Islet of Langerhans (tissue), 1 donor: Measurements from ENCODE around the gene TMEM41A.

Experiments used
- FAIRE-seq: peaks from one replicate; lab custom pipeline; 2011; peaks lifted over from hg19 to GRCh38; lab: Jason Lieb, UNC

TMEM41A gene

DNA sequence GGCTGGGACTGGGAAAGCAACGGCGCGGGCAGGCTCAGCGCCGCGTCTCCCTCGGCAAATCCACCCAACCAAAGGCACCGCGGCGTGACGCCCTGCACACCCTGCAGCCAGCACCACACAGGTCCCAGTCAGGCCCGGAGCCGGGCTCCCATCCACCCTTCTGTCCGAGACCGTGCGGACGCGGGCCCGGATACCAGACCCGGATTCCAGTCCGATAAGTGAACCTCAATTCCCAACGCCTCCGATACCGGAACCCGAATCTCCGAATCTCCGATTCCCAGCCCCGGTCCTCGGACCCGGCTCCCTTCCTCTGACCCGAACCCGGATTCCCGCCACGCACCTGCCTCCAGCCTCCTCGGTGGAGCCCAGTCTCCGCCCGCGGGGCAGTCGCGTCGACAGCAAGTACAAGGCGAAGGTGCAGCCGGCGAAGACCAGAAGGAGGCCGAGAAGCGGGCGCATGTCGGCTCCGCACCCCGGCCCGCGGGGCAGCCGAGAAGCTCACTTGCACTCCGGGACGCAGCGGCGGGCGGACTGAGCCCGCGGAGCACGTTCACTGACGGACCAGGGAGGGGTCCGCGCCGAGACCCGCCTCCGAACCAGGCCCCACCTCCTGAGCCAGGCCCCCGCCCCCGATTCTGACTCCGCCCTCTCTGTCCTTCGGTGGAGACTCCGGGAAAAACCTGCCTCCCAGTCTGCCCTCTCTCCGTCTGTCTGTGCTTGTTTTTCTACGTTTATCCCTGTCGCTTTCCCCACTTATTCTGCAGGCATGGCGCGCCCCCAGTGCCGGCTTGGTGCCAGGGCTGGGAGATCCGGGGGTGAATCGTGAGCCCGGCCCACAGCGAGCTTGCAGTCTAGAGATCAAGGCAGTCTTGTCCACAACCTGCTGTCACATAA, at the start of gene TMEM41A:
Gene TMEM41A (minus strand): TSS at position 533 of the 894 bp plus-strand sequence. CDS start 74 bp downstream, at position 459.
- FAIRE-seq = no peak

DNA sequence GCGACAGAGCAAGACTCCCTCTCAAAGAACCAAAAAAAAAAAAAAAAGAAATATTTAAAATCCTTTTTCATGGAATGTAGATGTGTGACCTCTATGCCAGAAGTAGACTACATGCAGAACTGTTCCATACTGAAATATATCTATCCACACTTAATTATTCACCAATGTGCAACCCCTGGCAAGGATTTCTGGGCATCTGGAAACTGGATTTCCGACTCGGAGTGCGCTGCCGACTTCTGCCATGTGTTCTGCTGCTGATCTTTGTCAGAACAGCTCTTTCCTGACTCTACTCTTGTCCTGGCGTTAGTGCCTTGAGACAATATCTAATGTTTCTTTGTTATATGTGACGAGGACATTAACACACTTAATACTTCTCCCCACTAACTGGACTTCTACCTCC, 41.9 kb upstream of the TMEM41A start:
- no peak for FAIRE-seq

DNA sequence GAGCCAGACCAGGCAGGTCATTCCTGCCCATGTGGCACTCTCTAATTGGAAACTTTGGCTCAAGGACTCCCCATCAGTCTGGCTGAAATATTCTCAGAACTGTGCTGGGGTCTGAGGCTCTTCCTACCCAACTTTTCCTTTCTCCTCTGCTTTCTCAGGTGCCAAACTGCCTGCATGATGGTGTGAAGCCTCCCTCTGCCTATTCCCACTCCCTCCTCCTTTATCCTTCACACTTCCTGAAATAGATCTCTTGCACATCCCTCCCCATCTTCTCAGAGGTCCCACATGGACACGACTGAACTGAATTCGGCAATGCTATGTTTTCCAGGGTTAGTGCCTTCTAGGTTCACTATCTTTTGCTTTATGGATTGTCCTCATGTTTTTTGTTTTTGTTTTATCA, 41.1 kb upstream of the TMEM41A start:
- FAIRE-seq = no peak

DNA sequence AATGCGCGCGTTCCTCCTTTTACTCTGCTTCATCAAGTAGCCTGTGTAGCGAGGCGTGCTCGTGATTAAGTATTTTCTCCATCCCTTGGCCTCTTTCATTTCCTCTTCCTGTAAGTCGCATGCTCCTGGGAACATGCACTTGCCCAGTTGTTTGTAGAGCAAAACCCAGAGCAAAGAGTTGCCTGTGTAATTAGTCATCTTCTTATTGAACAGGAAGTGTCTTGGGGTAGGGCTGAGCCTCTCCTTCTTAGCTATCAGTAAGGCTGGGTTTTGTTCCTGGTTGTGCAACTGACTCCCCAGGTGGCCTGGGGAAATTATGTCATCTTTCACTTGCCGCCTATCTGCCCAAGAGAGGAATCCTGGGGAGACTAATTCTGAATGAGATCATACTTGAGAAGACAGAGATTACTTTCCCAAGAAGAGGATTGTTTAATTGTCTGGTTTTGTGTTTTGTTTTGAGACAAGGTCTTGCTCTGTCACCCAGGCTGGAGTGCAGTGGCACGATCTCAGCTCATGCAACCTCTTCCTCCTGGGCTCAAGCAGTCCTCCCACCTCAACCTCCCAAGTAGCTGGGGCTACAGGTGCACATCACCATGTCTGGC, 38.6 kb upstream of the TMEM41A start:
- FAIRE-seq = peak; percentile 89

DNA sequence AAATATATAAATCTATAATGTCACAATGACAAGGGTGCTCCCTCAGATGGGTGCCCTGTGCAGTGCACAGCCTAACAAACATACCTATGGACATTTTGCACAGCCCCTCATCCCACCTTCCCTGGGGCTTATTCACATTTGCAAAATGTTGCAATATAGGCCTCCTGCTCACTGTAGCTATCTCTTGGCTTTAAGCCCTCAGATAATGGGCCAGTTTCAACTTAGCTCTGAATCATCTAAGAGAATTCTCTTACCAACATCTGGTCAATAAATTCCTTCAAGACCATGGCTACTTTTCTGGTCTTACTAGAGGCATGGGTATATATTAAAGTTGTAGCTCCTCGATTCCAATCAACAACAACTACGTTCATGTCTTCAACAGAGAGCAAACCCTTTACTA, 35.7 kb upstream of the TMEM41A start:
- FAIRE-seq = no peak

DNA sequence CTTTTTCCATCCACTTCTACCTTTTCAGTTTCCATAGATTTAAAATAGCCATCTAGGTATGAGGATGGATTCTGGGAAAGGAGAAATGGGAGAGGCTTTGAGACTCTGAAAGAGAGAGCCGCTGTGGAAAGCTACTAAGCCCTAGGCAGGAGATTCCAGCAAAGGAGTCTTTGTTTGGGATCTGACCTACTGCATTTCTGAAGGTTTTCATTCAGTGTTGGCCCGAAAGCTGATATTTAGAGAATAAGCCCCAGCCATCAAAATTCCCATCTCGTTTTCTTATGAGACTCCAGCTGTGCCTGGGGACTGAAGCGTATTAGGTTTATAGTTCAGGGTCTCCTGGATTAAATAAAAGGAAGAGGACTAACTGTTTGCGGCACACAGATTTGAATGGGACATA, 34.1 kb upstream of the TMEM41A start:
- FAIRE-seq = no peak

DNA sequence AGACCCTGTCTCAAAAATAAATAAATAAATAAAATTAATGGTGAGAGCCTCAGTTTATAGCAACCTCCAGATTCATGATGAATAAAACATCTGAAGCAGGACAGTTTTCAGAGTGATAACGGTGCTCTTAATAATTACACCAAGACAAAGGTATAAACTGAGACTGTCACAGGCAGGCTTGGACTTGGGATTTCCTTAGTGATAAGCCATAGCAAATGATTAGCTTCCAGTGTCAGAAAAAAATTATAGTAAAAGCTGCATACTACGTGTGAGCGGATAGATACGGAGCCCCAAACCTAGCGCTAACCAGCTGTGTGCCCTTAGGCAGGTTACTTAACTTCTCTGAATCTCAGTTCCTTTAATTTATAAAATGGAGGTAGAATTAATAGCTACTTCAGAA, 32.0 kb upstream of the TMEM41A start:
- no peak for FAIRE-seq

DNA sequence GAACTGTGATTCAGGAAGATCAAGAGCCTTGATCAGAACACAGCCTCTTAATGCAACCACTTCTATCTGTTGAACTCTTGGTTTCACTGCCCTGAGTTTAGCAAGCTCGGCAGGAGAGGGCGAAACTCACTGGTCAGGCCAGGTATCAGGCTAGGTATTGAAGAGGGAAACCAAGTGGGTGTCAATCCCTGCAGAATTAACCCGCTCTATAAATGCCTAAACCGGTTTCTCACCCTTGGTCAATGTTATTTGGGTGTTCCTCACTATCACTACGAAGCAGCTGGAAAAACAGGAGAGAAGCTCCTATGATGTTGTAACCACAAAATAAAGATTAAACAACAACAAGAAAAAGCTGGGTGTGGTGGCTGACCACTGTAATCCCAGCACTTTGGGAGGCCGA, 29.7 kb upstream of the TMEM41A start:
- FAIRE-seq = no peak

DNA sequence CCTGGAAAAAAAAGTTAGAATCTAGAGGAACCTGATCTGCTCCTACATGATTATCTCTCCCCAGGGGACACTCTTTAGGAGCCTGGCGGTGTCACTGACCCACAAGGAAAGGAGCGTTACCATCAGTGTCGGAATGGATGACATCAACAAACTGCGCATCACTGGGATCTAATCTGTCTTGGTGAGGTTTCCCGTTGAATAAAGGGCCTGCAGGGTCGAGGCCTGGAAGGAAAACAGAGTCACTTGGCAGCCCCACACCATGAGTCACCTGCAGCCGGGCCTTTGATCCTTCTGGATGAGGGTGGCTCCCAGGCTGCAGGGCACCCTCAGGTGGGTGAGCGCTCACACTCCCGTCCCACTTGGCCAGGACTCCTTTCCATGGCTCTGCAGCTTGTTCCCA, 28.5 kb upstream of the TMEM41A start:
- no peak for FAIRE-seq

DNA sequence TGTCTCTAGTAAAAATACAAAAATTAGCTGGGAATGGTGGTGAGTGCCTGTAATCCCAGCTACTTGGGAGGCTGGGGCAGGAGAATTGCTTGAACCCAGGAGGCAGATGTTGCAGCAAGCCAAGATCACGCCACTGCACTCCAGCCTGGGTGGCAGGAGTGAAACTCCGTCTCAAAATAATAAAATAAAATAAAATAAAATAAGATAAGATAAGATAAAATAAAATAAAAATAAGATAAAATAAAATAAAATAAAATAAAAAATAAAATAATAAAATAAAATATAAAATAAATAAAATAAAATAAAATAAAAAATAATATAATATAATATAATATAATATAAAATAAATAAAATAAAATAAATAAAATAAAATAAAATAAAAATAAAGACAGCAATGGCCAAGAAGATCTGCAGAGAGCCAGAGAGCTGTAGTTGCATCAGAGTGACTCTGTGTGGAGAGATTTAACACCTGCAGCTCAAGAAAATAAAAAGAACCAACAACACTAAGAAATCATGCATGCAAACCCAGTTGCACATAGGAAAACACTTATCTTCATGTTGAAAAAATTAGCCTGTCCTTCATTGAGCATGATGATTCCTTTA, 27.6 kb upstream of the TMEM41A start:
- no peak for FAIRE-seq

DNA sequence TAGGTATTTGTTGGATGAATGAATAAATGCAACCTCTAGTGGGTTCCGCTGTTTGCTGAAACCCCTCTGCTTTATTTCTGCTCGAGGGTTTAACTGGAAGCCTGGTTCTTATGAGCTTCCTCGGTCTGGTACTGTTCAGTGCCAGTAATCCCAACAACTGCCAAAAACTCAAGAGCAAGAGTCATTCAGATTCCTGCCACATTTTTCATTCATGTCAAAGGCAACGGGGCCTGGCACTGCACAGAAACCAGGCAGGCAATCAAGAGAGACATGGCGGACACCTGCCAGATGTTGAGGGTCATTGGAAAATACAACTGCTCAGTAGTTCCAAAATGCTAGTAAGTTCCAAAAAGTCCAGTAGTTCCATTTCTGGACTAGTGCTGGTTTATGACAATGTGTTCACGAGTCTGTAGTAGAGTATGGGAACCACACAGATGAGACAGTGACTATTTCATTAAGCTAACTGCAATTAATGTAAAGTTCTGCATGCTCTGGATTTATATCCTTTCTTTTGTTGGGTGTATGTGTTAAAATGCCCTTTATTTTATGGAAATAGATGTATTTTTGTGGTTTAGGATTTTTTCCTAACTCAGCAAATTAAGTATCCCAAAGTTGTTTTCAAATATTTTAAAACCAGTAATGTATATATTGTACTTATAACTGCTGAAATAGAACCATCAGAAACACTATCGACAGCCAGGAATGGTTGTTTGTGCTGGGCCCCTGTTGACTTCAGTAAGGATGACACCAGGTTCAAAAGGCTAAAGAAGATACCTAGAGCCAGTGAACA, 22.7 kb upstream of the TMEM41A start:
- no peak for FAIRE-seq

DNA sequence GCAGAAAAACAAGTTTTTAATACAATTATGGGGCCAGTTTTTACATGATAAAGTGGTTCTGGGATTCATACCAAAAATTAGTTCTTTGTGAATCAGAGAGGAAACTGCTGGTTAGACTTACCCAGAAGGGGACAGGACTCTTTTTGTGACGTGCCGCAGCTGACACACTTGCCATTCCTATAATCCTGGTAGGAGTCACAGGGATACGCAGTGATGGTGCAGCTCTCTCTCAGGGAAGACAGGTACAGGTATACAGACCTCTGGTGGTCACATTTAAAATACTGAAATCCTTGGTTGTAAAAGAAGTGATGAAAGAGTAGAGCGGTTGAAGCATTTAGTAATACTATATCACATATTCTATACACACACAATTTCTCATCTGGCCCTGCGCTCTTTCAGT, 20.2 kb upstream of the TMEM41A start:
- no peak for FAIRE-seq

DNA sequence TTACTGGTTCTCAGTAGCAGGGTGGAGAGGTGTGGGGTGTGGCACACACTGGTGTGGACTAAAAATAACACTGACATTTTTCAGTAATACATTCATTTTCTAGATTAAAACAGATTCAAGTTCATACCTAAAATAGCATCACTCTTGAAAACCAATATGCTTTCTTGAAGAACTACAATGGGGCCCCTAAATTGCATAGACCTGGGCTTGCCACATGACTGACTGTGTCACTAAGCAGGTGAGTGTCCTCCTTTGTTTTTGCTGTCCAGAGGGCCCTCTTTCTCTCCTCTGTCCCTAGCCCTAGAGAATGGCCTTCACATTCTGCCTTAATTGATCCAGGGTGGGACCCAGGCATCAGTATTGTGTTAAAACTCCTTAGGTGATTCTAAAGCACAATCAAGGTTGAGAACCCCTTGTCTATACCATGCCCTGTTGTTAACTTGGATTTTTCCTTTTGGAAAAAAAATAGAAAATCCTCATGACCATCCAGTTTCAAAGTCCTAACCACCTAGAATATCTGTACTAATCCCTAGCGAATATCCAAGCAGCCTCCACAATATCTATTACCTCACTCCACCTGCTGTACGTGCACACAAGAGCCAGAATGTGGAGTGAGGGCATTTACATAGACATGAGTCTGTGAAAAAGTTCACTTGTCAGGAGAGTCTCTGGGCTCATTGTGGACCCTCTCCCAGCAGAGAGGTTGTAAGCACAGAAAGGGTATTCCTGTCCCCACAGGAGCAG, 18.7 kb upstream of the TMEM41A start:
- no peak for FAIRE-seq

DNA sequence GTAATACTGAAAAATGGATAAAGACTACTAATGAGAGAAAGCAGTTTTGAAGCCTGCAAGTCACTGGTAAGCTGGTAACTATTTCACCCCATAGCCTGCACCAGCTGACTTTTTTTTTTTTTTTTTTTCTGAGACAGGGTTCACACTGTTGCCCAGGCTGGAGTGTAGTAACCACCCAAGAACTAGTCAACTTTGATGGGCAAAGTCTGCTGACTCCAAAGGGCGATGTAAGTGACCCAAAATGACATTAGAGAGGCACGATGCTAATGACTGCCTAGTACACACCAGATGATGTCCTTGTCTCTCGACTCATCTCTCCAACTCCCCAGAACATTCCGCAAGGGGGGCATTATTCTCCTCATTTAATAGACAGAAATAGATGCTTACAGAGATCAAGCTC, 12.9 kb upstream of the TMEM41A start:
- no peak for FAIRE-seq

DNA sequence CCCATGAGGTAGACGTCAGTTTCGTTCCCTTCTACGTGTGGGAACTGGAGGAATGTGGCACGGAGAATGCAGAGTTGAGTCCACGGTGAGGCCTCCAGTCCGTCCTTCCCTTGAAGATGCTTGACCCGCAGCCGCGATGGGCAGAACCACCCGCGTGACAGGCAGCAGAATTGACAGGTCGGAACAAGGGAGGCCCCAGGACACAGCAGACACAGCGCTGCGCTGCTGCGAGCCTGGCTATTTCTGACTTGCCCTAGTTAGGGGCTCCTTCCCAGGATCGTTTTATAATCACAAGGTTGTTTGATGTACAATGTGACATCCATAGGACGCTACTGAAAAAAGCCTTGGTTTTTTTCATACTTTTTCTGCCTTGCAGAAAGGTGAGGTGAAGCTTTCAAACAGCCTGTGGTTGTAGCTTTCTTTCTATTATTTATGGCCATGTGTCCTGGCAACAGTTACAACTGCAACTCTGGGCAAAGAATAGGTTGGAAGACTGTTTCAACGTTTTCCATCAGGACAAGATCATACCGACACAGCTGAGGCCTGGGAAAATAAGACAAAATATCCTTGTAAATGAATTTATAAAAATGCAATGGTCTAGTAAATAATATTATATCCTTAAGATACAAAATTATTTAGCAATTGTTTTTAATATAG, 9.6 kb upstream of the TMEM41A start:
- no peak for FAIRE-seq

DNA sequence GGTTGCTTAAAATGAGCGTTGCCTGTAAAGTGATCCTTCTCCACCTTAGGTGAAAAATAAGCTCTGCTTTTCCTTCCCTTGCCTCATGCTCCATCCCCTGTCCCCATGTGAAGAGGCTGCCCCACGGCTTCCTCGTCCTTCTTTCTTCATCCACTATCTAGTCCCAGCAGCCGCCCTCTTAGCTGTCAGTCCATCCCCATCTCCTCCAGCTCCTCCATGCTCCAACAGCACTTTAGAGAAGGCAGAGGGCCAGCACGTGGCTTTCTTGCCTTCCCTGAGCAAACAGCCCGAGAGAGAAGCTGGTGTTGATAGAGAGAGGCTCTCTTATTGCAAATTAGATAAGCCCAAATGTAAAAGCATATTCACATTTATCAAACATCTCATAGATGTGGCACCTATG, 9.0 kb upstream of the TMEM41A start:
- FAIRE-seq = no peak

DNA sequence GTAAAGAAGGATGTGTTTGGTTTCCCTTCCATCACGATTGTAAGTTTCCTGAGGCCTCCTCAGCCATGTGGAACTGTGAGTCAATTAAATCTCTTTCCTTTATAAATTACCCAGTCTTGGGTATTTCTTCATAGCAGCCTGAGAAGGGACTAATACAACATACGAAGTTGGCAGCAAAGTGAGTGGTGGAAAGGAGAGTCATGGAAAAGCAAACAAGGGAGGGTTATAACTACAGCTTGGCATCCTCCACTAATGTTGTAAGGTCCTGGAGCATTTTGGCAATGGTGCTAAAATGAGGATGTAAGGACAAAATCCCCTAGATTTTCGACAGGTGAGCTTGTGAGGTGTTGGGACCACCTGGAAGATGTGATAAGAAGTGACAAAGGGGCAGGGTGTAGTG, 5.8 kb upstream of the TMEM41A start:
- FAIRE-seq = no peak

DNA sequence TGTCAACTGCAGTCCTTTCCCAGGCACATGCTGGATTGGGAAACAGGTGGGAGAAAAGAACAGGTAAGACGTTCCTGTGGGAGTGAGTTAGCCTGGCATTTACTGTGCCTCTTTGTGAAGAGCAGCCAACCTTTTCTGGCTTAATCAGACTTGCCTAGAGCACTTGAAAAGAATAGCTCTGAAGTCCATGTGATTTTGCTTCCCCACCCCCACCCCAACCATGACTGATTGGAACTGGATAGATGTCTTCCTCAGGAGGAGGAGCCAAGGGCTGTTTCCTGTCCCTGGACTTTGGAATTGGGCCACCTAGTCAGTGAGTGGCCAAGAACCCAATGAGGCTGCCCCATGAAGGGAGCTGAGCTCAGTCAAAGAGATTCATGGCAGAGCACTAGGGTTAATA, 4.7 kb upstream of the TMEM41A start:
- no peak for FAIRE-seq

DNA sequence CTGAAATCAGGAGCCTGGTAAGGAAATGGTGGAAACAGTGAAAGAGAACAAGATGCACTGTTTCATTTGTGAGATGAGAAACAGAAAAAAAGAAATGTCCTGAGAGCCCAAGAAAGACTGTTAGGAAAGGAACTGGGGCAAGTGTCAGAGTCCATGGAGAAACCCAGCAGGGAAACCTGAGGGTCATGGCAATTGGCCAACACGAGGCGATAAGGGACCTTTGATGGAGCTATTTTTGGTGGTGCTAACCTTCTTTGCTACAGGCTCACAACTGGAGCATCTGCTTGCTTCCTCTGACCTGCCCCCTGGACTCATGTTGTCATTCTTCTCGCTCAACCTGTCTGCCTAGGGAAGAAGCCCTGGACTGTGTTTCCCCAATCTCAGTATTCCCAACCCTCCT, 4.2 kb upstream of the TMEM41A start:
- FAIRE-seq = no peak

DNA sequence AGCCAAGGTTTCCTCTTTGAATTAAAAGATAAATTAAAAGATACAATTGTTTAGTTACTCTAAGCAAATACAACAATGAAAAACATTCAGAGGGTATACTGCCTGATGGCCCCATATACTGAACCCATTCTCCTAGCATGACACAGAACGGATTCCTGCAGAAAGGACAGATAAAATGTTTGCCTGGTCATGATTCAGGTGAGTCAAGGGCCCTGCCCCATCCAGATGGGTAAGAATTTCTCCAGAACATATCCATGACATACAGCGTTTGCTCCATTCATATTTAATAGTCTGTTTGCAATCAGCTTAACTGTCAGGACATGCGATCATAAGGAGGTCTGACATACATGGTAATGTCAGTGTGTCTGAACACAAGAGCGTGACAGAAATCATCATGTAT, 8.6 kb downstream of the TMEM41A start:
- no peak for FAIRE-seq

DNA sequence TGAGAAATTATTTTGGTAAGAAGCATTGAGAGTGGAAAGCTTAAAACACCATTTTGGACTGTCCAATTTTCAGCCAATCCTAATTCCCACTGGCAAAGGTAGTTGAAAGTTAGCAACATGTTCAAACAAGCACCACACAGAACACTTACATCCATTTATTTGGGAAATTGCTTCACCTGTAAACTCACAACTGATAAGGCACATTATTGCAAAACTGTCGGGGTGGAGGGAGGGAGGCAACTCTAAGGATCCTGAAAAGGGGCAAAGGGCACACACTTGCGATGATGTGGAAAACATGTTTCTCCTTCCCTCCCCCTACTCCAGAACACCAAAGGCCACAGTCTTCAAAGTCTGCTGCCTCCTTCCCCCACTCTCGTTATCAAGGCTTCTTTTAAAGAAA, 9.4 kb downstream of the TMEM41A start:
- no peak for FAIRE-seq

DNA sequence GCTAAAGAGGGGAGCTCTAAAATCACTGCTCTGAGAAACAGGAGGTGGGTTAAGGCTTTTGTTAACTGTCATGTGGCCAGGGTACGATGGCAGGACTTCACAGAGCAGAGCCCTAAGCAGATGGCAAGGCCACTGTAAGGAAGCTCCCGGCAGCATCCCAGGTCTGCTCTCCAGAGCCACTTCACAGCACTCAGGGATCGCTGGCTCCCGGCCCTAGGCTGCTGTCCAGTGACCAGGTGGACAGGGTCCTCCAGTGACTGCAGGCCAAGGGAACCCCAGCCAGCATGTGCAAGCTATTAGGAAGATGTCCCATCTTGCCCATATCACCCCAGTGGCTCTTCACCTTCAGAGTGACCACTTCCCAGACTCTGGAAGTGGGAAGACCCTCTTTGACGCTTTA, 10.4 kb downstream of the TMEM41A start:
- no peak for FAIRE-seq
